Activated B cell treated with CpG ODN at 0.5 μM for 24 hours (primary cell): ENCODE data around the gene PCNT. TPM values are rescaled to one million over a fixed set of nuclear protein-coding genes. Genes with fewer than 3 reads are reported as not detected.

Source experiments
- ATAC-seq: fragments of 200-7000 bp; cut with Tn5 transposase; one replicate; pipeline ENCODE4 v1.10.0; 2021; ENCODE audit warnings: low read depth, mild to moderate bottlenecking, moderate library complexity
- CTCF ChIA-PET: fragments of 350-600 bp; sonication (Branson Sonifier 250); formaldehyde crosslinking; loops from one replicate; lab custom pipeline; 2021; ENCODE audit warnings: antibody characterized with exemption; lab: Charles Lee
- POLR2A ChIA-PET: fragments of 350-600 bp; sonication (Branson Sonifier 250); formaldehyde crosslinking; loops from one replicate; lab custom pipeline; 2021; ENCODE audit warnings: antibody characterized with exemption; lab: Charles Lee
- DNase-seq: peaks from one replicate; pipeline ENCODE4 v3.0.0; 2022
- H3K27ac Mint-ChIP-seq: one replicate; pipeline ENCODE4 v1.8.0; 2020; ENCODE audit warnings: mixed read lengths
- H3K27me3 Mint-ChIP-seq: one replicate; pipeline ENCODE4 v1.8.0; 2021; ENCODE audit warnings: mixed read lengths
- H3K36me3 Mint-ChIP-seq: one replicate; pipeline ENCODE4 v1.8.0; 2021; ENCODE audit warnings: low read depth, mixed read lengths
- H3K4me1 Mint-ChIP-seq: one replicate; pipeline ENCODE4 v1.8.0; 2021; ENCODE audit warnings: mixed read lengths
- H3K4me3 Mint-ChIP-seq: one replicate; pipeline ENCODE4 v1.8.0; 2020; ENCODE audit warnings: mild to moderate bottlenecking, mixed read lengths
- H3K9me3 Mint-ChIP-seq: one replicate; pipeline ENCODE4 v1.8.0; 2020; ENCODE audit warnings: mixed read lengths
- CTCF ChIP-seq: fragments of 200-600 bp; IDR thresholded peaks from one replicate; pipeline ENCODE4 v1.8.0; 2022; ENCODE audit warnings: antibody characterized with exemption, mild to moderate bottlenecking
- intact Hi-C: fragments of 100-400 bp; cut with micrococcal nuclease; formaldehyde crosslinking; loops from one replicate; pipeline ENCODE4 v1.15.1; 2024
- total RNA-seq: library from RNA; stranded (reverse); gene quantifications from 2 replicates; pipeline ENCODE4 v1.2.3, GENCODE V29; 2022

Gene PCNT
- total RNA-seq, 1 donor from 2014 or later: 39.7 TPM

- no peak for ATAC-seq
- no peak overlapping the region for H3K27ac Mint-ChIP-seq
- no peak for TF ChIP-seq CTCF
- no peaks in the 10 kb centered on the region for H3K9me3 Mint-ChIP-seq
- H3K36me3 Mint-ChIP-seq: no peaks in the 10 kb centered on the region
- H3K4me3 Mint-ChIP-seq: no peak overlapping the region
- POLR2A ChIA-PET: interaction anchor here (0.6 kb wide), 1 partner anchor 319 kb away, joined by 5 read pairs; the partner anchor contains the start of gene PRMT2
- DNase-seq: no peak
- CTCF ChIA-PET: no interaction called here
- intact Hi-C loops: no loop called here
- peaks cover 8% of the 10 kb centered on the region for H3K4me1 Mint-ChIP-seq
- no peaks in the 10 kb centered on the region for H3K27me3 Mint-ChIP-seq
Observed at GRCh38 chr21:46316708-46317324, 7.1 kb upstream of the PCNT start.

GRCh38 chr21:46317710-46318463 is 6.1 kb upstream of the PCNT start:
- ATAC-seq (no peak), DNase-seq (no peak)
- no peaks in the 10 kb centered on the region for H3K36me3 Mint-ChIP-seq
- H3K9me3 Mint-ChIP-seq: no peaks in the 10 kb centered on the region
- no peak overlapping the region for H3K4me3 Mint-ChIP-seq
- intact Hi-C loops: no loop called here
- ChIA-PET POLR2A (no interaction called here), CTCF (no interaction called here)
- H3K27me3 Mint-ChIP-seq: no peaks in the 10 kb centered on the region
- H3K27ac Mint-ChIP-seq: no peak overlapping the region
- peaks cover 18% of the 10 kb centered on the region for H3K4me1 Mint-ChIP-seq
- TF ChIP-seq CTCF: no peak

- ATAC-seq (no peak), DNase-seq (no peak)
- Mint-ChIP-seq H3K4me1 (peaks cover 23% of the 10 kb centered on the region), H3K27ac (no peak overlapping the region), H3K9me3 (no peaks in the 10 kb centered on the region), H3K27me3 (no peaks in the 10 kb centered on the region), H3K36me3 (no peaks in the 10 kb centered on the region), H3K4me3 (no peak overlapping the region)
- no peak for TF ChIP-seq CTCF
- intact Hi-C loops: no loop called here
- ChIA-PET CTCF (no interaction called here), POLR2A (interaction anchor here (0.6 kb wide), 1 partner anchor 152 kb away, joined by 6 read pairs; no protein-coding TSS in a partner anchor)
Observed at GRCh38 chr21:46318464-46318845, 5.5 kb upstream of the PCNT start.

GRCh38 chr21:46319186-46319585 is 4.8 kb upstream of the PCNT start:
- Mint-ChIP-seq H3K4me3 (no peak overlapping the region), H3K27ac (no peak overlapping the region), H3K9me3 (no peaks in the 10 kb centered on the region), H3K36me3 (peaks cover 2% of the 10 kb centered on the region), H3K4me1 (peaks cover 23% of the 10 kb centered on the region), H3K27me3 (no peaks in the 10 kb centered on the region)
- intact Hi-C loops: no loop called here
- no peak for DNase-seq
- ChIA-PET POLR2A (interaction anchor here (0.6 kb wide), 1 partner anchor 151 kb away, joined by 6 read pairs; no protein-coding TSS in a partner anchor), CTCF (no interaction called here)
- ATAC-seq: no peak
- TF ChIP-seq CTCF: no peak

GRCh38 chr21:46320331-46320801 is 3.6 kb upstream of the PCNT start:
- H3K27ac Mint-ChIP-seq: no peak overlapping the region
- TF ChIP-seq CTCF: no peak
- H3K36me3 Mint-ChIP-seq: peaks cover 2% of the 10 kb centered on the region
- CTCF ChIA-PET: no interaction called here
- no peak overlapping the region for H3K4me3 Mint-ChIP-seq
- no peaks in the 10 kb centered on the region for H3K27me3 Mint-ChIP-seq
- POLR2A ChIA-PET: no interaction called here
- no peak for ATAC-seq
- intact Hi-C loops: loop anchor here (5.0 kb wide), 2 partner anchors 47 to 1378 kb away; partner anchors contain the start of gene SLX9
- DNase-seq: no peak
- H3K9me3 Mint-ChIP-seq: no peaks in the 10 kb centered on the region
- H3K4me1 Mint-ChIP-seq: peaks cover 24% of the 10 kb centered on the region
